ENCODE data around the gene ZFHX3. TPM values are rescaled to one million over a fixed set of nuclear protein-coding genes. Genes with fewer than 3 reads are reported as not detected.

The ZFHX3 gene
- total and polyA plus RNA-seq, 2 of the 8 experiments (the other 6 are each of a cell fraction or from before 2014, with no cell fraction given), result 0.08 to 0.99 TPM

- TF ChIP-seq TEAD4 (IDR thresholded peaks at IDR 0.05; ENCODE audit: low read depth, low read length), result no peak
Observed at GRCh38 chr16:72811188-72811720, 236.7 kb downstream of the ZFHX3 start (continued).
